ENCODE results near the gene NPIPA7.
"Not testable (repeated sequence)": the region's sequence is repeated elsewhere in the genome, so short reads cannot be mapped to it uniquely, and the experiment has no call there.

The NPIPA7 gene

GRCh38 chr16:16378840-16379239 is at the start of gene NPIPA7:
TSS of gene NPIPA7 (plus strand) at chr16:16379140. CDS start at chr16:16379245, 105 bp downstream.
- DNase-seq = not testable (repeated sequence)

GRCh38 chr16:16331466-16331865 is 47.5 kb upstream of the NPIPA7 start:
- not testable (repeated sequence) for DNase-seq

GRCh38 chr16:16357556-16357955 is 21.4 kb upstream of the NPIPA7 start:
- DNase-seq = not testable (repeated sequence)

GRCh38 chr16:16358539-16359240 is 20.2 kb upstream of the NPIPA7 start:
- DNase-seq = not testable (repeated sequence)

- DNase-seq = not testable (repeated sequence)
Observed at GRCh38 chr16:16363595-16363994, 15.3 kb upstream of the NPIPA7 start.

GRCh38 chr16:16364100-16364499 is 14.8 kb upstream of the NPIPA7 start:
- DNase-seq = not testable (repeated sequence)

- DNase-seq = not testable (repeated sequence)
Observed at GRCh38 chr16:16364701-16365100, 14.2 kb upstream of the NPIPA7 start.

GRCh38 chr16:16365319-16365718 is 13.6 kb upstream of the NPIPA7 start:
- DNase-seq = not testable (repeated sequence)

- DNase-seq = not testable (repeated sequence)
Observed at GRCh38 chr16:16365851-16366250, 13.1 kb upstream of the NPIPA7 start.

- DNase-seq = not testable (repeated sequence)
Observed at GRCh38 chr16:16366552-16367284, 12.2 kb upstream of the NPIPA7 start.

- not testable (repeated sequence) for DNase-seq
Observed at GRCh38 chr16:16367285-16367628, 11.7 kb upstream of the NPIPA7 start.

- DNase-seq = not testable (repeated sequence)
Observed at GRCh38 chr16:16369081-16369856, 9.7 kb upstream of the NPIPA7 start.

GRCh38 chr16:16371136-16371735 is 7.7 kb upstream of the NPIPA7 start:
- DNase-seq = not testable (repeated sequence)

GRCh38 chr16:16374192-16374591 is 4.7 kb upstream of the NPIPA7 start:
- not testable (repeated sequence) for DNase-seq

GRCh38 chr16:16399685-16400084 is 20.7 kb downstream of the NPIPA7 start:
- not testable (repeated sequence) for DNase-seq

GRCh38 chr16:16402333-16402732 is 23.4 kb downstream of the NPIPA7 start:
- DNase-seq = not testable (repeated sequence)

GRCh38 chr16:16404283-16404682 is 25.3 kb downstream of the NPIPA7 start:
- not testable (repeated sequence) for DNase-seq

- not testable (repeated sequence) for DNase-seq
Observed at GRCh38 chr16:16405421-16405820, 26.5 kb downstream of the NPIPA7 start.

- DNase-seq = not testable (repeated sequence)
Observed at GRCh38 chr16:16408430-16408829, 29.5 kb downstream of the NPIPA7 start.

- DNase-seq = not testable (repeated sequence)
Observed at GRCh38 chr16:16413773-16414172, 34.8 kb downstream of the NPIPA7 start.

- DNase-seq = not testable (repeated sequence)
Observed at GRCh38 chr16:16417071-16417470, 38.1 kb downstream of the NPIPA7 start.

- DNase-seq = not testable (repeated sequence)
Observed at GRCh38 chr16:16417914-16418544, 39.1 kb downstream of the NPIPA7 start.
